Activated T-cell treated with anti-CD3 and anti-CD28 coated beads for 1 hour (primary cell): Measurements from ENCODE around the gene PPP6R1.

Experiments used
- DNase-seq: peaks from one replicate; pipeline ENCODE4 v3.0.0-alpha.2; 2020; ENCODE audit warnings: low read depth

The PPP6R1 gene

GRCh38 chr19:55279770-55280643, 21.2 kb upstream of the PPP6R1 start, which contains the start of gene HSPBP1:
Gene HSPBP1, minus strand, starts transcription at chr19:55280110. Its CDS starts 502 bp downstream, at chr19:55279608.
- peak; percentile 85 for DNase-seq

DNA sequence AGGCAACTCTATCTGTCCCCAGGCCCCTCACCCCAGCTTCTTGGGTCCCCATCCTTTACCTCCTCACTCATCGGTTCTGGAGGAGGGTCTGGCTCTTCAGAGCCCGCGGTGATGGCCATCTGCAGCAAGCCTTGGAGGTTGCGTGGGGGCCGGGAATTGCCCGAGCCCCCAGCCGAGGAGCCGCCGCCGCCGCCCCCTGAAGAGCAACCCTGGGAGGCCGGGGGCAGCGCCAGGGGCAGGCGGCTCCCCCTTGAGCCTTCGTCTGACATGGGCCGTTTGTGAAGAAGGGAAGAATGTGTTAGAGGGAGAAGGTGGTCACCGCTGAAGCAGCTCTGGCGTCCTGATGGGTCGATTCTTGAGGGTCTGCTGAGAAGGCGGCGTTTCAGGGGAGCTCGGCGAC, 20.5 kb upstream of the PPP6R1 start:
- DNase-seq, result no peak

DNA sequence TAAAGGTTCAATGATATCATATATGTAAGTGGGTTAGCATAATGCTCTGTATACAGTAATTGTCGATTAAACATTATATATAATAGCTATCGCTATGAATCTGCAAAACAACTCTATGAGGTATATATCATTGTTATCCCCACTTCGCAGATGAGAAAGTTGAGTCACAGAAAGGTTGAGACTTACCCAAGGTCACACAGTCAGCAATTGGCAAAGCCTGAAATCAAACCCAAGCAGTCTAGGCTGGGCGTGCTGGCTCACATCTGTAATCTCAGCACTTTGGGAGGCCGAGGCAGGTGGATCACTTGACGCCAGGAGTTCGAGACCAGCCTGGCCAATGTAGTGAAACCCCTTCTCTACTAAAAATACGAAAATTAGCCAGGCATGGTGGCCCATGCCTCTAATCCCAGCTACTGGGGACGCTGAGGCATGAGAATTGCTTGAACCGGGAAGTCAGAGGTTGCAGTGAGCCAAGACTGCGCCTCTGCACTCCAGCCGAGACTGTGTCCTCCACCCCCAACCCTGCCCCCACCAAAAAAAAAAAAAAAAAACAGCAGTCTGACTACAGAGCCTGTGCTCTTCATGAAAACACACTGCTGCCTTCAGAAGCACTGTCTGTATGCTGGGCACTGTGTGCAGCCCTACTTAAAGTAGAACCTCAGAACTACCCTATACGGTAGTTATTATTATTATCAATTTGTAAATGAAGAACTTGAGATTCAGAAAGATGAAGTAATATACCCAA, 19.7 kb upstream of the PPP6R1 start:
- DNase-seq, result no peak

DNA sequence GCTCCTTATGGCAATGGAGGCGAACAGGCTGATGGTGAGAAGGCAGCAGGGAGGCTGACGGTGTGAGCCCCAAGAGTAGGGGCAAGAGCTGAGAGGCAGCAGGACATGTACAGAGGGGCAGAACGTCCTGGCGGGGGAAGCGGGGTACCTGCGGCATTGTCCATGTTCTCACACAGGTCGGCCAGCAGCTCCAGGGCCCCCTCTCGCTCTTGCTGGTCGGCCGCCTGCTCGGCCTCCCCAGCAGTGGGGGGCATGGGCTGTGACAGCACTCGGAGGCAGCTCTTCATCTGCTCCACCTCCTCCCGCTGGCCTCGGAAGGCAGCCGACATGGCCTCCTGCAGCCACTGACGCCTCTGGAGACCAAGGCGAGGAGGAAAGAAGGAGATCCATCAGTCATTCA, 18.7 kb upstream of the PPP6R1 start:
- DNase-seq, result no peak

GRCh38 chr19:55276720-55277430, 18.1 kb upstream of the PPP6R1 start:
- no peak for DNase-seq

GRCh38 chr19:55275851-55276719, 17.3 kb upstream of the PPP6R1 start:
- DNase-seq, result no peak

- no peak for DNase-seq
Measured at GRCh38 chr19:55273978-55274707, 15.3 kb upstream of the PPP6R1 start.

DNA sequence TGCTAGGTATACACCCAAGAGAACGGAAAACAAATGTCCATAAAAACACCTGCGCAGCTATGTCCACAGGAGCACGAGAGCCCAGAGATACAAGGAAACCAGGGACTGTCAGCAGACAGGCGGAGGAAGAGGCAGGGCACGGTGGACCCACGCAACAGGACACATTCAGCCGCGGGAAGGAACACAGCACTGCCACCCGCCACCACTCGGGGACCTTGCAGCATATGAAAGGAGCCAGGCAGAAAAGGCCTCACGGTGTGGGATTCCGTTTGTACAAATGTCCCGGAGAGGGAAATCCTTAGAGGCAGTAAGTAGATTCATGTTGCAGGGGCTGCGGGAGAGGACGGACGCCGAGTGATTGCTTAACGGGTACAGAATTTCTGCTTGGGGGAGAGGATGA, 13.3 kb upstream of the PPP6R1 start:
- no peak for DNase-seq

- no peak for DNase-seq
Measured at GRCh38 chr19:55270172-55270942, 11.5 kb upstream of the PPP6R1 start.

- DNase-seq, result no peak
Measured at GRCh38 chr19:55269299-55269698, 10.5 kb upstream of the PPP6R1 start.

DNA sequence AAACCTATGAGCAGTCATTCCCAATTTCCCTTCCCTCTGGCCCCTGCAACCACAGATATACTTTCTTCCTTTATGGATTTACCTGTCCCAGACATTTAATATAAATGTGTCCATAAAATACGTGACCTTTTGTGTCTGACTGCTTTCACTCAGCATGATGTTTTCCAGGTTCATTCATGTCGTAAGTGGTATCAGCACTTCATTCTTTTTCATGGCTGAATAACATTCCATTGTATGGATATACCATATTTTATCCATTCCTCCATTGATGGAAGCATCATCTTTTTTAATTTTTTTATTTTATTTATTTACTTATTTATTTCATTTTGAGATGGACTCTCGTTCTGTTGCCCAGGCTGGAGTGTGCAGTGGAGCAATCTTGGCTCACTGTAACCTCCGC, 8.0 kb upstream of the PPP6R1 start:
- DNase-seq, result no peak

GRCh38 chr19:55266404-55266803, 7.6 kb upstream of the PPP6R1 start:
- no peak for DNase-seq

DNA sequence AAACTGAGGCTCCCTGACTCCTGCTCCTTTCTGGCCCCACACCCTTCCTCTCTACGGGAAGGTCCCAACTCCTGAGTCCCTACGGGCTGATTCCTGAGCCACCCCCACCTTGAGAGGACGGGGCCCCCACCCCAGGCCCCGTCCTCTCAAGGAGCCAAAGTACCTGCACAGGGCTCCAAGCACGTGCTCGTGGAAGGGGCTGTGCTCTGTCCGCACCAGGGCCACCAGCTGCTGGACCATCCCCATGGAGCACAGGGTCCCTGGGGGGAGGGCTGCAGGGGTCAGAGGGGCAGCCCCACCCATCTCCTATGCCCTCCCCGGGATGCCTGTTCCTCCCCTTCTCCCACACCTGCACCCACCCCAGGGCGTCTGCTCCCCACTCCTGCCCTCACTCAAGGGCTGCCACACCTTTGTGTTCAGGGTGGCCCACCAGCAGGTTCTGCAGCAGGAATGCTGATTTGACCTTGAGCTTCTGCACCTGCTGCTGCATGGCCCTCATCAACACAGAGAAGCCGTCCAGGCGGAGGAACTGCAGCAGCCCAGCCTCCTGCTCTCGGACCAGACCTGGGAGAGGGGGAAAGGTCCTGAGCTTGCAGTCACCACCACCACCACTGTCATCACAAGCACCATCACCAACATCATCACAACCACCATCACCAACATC, 7.0 kb upstream of the PPP6R1 start:
- DNase-seq, result no peak

DNA sequence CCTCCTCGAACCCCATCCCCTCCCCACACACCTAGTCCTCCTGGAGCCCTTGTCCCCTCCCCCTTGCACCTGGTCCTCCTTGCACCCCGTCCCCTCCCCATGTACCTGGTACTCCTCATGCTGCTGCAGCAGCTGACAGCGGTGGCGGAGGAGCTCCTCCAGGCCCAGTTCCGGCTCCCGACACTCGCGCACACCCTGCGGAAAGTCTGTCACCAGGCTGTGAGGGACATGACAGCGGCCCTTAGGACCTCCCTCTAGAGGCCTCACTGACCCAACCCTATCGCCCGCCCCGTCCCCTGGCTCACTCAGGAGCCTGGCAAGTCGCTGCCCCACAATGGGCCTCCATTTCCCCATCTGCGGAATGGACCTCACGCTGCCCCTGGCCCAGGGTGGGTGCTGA, 6.4 kb upstream of the PPP6R1 start:
- DNase-seq, result no peak

DNA sequence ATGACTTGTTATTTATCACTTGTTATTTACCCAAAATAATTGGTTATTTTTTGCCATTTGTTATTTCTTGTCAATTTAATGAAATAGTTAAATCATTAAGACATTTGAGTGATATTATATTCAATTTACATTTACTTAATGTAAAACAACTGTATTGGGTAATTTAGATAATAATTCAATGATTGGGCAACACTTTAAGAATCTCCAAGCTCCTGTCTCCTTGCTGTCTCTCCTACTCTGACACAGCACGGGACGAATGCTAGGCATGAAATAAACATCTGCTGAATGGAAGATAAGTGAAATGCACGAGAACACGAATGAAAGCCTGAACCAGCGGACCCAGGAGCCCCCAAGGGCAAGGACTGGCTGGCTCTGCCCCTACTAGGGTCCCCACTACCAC, 5.7 kb upstream of the PPP6R1 start:
- DNase-seq, result no peak

GRCh38 chr19:55262359-55262758, 3.5 kb upstream of the PPP6R1 start:
- no peak for DNase-seq

- DNase-seq, result no peak
Measured at GRCh38 chr19:55261671-55262126, 2.9 kb upstream of the PPP6R1 start.

DNA sequence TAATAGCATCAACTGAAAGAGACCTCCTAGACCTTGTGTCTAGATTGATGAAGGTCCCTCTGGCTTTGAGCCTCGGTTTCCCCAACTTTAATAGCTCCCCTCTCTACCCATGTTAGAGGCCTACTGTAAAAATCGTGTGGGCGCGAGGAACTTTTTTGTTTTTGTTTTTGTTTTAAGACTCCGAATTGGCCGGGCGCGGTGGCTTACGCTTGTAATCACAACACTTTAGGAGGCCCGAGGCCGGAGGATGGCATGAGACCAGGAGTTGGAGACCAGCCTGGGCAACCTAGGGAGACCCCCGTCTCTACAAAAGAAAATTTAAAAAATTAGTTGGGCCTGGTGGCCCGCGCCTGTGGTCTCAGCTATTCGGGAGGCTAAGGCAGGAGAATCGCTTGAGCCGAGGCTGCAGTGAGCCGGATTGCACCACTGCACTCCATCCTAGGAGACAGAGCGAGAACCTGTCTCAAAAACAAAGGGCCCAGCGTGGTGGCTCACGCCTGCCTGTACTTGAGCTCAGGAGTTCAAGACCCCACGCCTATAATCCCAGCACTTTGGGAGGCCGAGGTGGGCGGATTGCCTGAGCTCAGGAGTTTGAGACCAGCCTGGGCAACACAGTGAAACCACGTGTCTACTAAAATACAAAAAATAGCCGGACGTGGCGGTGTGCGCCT, 858 bp upstream of the PPP6R1 start:
- no peak for DNase-seq

DNA sequence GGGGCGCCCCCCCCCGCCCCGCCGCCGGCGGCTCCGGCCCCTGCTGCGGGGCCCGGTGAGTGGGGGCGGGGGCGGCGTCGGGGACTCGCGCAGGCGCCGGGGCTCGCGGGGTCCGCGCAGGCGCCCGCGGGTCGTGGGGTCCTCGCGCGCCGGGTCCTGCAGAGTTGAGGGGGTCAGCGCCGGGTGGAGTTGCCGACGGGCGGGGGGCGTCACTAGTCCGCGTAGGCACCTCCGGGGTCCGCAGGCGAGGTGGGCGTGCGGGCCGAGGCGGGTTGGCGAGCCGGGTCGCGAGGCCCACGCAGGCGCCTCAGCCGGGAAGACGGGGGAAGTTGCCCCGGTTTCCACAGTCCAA, 365 bp downstream of the PPP6R1 start:
- DNase-seq, result peak; percentile 41
